HEK293T (cell line): Measurements from ENCODE around the gene SMARCD2.

Experiments used
- BHLHE40 ChIP-seq: fragments of 450-650 bp; IDR thresholded peaks from 2 replicates; pipeline ENCODE4 v1.6.1; 2016; ENCODE audit warnings: mild to moderate bottlenecking, moderate library complexity, borderline replicate concordance
- FOXM1 ChIP-seq: fragments of 450-650 bp; IDR thresholded peaks from 2 replicates; pipeline ENCODE4 v1.6.1; 2017; ENCODE audit warnings: mild to moderate bottlenecking, borderline replicate concordance
- HDGF ChIP-seq: fragments of 450-650 bp; IDR thresholded peaks from 2 replicates; pipeline ENCODE4 v1.6.1; 2017; ENCODE audit warnings: antibody characterized with exemption, borderline replicate concordance
- ZNF384 ChIP-seq: fragments of 450-650 bp; IDR thresholded peaks from 2 replicates; pipeline ENCODE4 v1.6.1; 2016

GRCh38 chr17:63853260-63853659 is 10.8 kb upstream of the SMARCD2 start:
- TF ChIP-seq ZNF384 (no peak), HDGF (no peak), FOXM1 (no peak), BHLHE40 (no peak)
